Neural cell (in vitro differentiated cells): Measurements from ENCODE around the gene PIP5K1B.

Source experiments
- CTCF ChIP-seq: fragments of 450-650 bp; IDR thresholded peaks from 2 replicates; pipeline ENCODE4 v1.5.1; 2014; ENCODE audit warnings: antibody characterized with exemption, mild to moderate bottlenecking, moderate library complexity; ENCODE audit not compliant: poor library complexity, severe bottlenecking
- EP300 ChIP-seq: fragments of 450-650 bp; conservative IDR thresholded peaks from 2 replicates; pipeline ENCODE4 v1.6.1; 2014; ENCODE audit warnings: antibody characterized with exemption, mild to moderate bottlenecking, moderate library complexity; ENCODE audit not compliant: poor library complexity, severe bottlenecking
- EZH2 ChIP-seq: fragments of 200-600, 300-800 bp; shearing (Covaris generic), sonication (generic); IDR thresholded peaks from 2 replicates; pipeline ENCODE4 v1.6.1; 2014; ENCODE audit warnings: antibody characterized with exemption, low read length, borderline replicate concordance, mild to moderate bottlenecking; ENCODE audit not compliant: insufficient read depth, poor library complexity, severe bottlenecking
- POLR2AphosphoS5 ChIP-seq: IDR thresholded peaks from 2 replicates; pipeline ENCODE4 v1.6.1; 2012
- RAD21 ChIP-seq: fragments of 450-650 bp; conservative IDR thresholded peaks from 2 replicates; pipeline ENCODE4 v1.6.1; 2014; ENCODE audit warnings: antibody characterized with exemption, mild to moderate bottlenecking, moderate library complexity
- TAF1 ChIP-seq: IDR thresholded peaks from 2 replicates; pipeline ENCODE4 v1.6.1; 2012; ENCODE audit warnings: low read depth
- TF ChIP-seq, protein P1 (sequence below): IDR thresholded peaks from 2 replicates; pipeline ENCODE4 v1.6.1; 2012; ENCODE audit warnings: borderline replicate concordance

GRCh38 chr9:68878450-68878849 is 173.4 kb downstream of the PIP5K1B start:
- TF ChIP-seq TAF1 (no peak), CTCF (no peak), POLR2AphosphoS5 (no peak), EZH2 (no peak), EP300 (no peak), RAD21 (no peak)
- TF ChIP-seq, protein P1, sequence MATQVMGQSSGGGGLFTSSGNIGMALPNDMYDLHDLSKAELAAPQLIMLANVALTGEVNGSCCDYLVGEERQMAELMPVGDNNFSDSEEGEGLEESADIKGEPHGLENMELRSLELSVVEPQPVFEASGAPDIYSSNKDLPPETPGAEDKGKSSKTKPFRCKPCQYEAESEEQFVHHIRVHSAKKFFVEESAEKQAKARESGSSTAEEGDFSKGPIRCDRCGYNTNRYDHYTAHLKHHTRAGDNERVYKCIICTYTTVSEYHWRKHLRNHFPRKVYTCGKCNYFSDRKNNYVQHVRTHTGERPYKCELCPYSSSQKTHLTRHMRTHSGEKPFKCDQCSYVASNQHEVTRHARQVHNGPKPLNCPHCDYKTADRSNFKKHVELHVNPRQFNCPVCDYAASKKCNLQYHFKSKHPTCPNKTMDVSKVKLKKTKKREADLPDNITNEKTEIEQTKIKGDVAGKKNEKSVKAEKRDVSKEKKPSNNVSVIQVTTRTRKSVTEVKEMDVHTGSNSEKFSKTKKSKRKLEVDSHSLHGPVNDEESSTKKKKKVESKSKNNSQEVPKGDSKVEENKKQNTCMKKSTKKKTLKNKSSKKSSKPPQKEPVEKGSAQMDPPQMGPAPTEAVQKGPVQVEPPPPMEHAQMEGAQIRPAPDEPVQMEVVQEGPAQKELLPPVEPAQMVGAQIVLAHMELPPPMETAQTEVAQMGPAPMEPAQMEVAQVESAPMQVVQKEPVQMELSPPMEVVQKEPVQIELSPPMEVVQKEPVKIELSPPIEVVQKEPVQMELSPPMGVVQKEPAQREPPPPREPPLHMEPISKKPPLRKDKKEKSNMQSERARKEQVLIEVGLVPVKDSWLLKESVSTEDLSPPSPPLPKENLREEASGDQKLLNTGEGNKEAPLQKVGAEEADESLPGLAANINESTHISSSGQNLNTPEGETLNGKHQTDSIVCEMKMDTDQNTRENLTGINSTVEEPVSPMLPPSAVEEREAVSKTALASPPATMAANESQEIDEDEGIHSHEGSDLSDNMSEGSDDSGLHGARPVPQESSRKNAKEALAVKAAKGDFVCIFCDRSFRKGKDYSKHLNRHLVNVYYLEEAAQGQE: no peak
